Hematopoietic multipotent progenitor cell treated with erythropoietin and hydrocortisone succinate and interleukin-3 and kit ligand, for 6 days (in vitro differentiated cells): ENCODE results near the gene RDH14.

ENCODE experiments used
- DNase-seq: peaks from one replicate; pipeline ENCODE4 v3.0.0-alpha.2; 2015

RDH14 gene

GRCh38 chr2:18519914-18520450 is 40.5 kb downstream of the RDH14 start:
- no peak for DNase-seq

GRCh38 chr2:18518116-18519111 is 42.0 kb downstream of the RDH14 start:
- DNase-seq: no peak

- DNase-seq: peak; percentile 61
Measured at GRCh38 chr2:18517386-18517785, 43.1 kb downstream of the RDH14 start.

- peak; percentile 90 for DNase-seq
Measured at GRCh38 chr2:18516112-18516511, 44.3 kb downstream of the RDH14 start.

GRCh38 chr2:18514526-18515461 is 45.7 kb downstream of the RDH14 start:
- peak; percentile 23 for DNase-seq

GRCh38 chr2:18510775-18511174 is 49.7 kb downstream of the RDH14 start:
- no peak for DNase-seq

GRCh38 chr2:18506883-18507509 is 53.5 kb downstream of the RDH14 start:
- peak; percentile 29 for DNase-seq

- DNase-seq: peak; percentile 24
Measured at GRCh38 chr2:18505703-18506341, 54.6 kb downstream of the RDH14 start.
